Endothelial cell of umbilical vein (primary cell): ENCODE results near the gene TRPT1. TPM values are rescaled to one million over a fixed set of nuclear protein-coding genes. Genes with fewer than 3 reads are reported as not detected.

Experiments used
- BruUV-seq: library from RNA; stranded (reverse); fragments of 400-500 nt; replicated peaks from 2 replicates; lab custom pipeline; 2021; lab: Mats Ljungman, UMichigan
- CTCF ChIA-PET: fragments of 300-600, 350-600 bp; sonication (Branson Sonifier 250); formaldehyde crosslinking; loops from one replicate; lab custom pipeline; 2021; ENCODE audit warnings: antibody characterized with exemption, inconsistent platforms; lab: Charles Lee
- POLR2A ChIA-PET: fragments of 300-600, 350-600 bp; sonication (Branson Sonifier 250); formaldehyde crosslinking; loops from one replicate; lab custom pipeline; 2021; ENCODE audit warnings: antibody characterized with exemption, inconsistent platforms; lab: Charles Lee
- DNase-seq: peaks from one replicate; pipeline ENCODE4 v3.0.0-alpha.2; 2011; ENCODE audit warnings: low read depth, low spot score
- FAIRE-seq: peaks from 2 replicates; lab custom pipeline; 2011; peaks lifted over from hg19 to GRCh38; lab: Jason Lieb, UNC
- H2AFZ ChIP-seq: 2 replicates; pipeline ENCODE4 v1.6.0; 2012; ENCODE audit warnings: low read depth, low read length, control low read depth, inconsistent platforms
- H3K27ac ChIP-seq: 2 replicates; pipeline ENCODE4 v1.5.1; 2011; ENCODE audit warnings: low read depth, mild to moderate bottlenecking, control low read depth, low read length, moderate library complexity; ENCODE audit not compliant: insufficient read depth
- H3K27me3 ChIP-seq, 2 experiments: 2 replicates each; pipeline versions ENCODE4 v1.6.0 to v1.6.1; 2011; ENCODE audit warnings: low read length in 2 of 2, mixed read lengths in 1 of 2; ENCODE audit not compliant: control insufficient read depth in 2 of 2, insufficient read depth in 2 of 2
- H3K36me3 ChIP-seq, 2 experiments: 2 replicates in 1 of 2; 3 replicates in 1 of 2; pipeline ENCODE4 v1.5.1; 2011; ENCODE audit warnings: low read length in 2 of 2, mild to moderate bottlenecking in 1 of 2, moderate library complexity in 1 of 2; ENCODE audit not compliant: control insufficient read depth in 2 of 2, insufficient read depth in 2 of 2; ENCODE audit errors: extremely low read depth in 1 of 2
- H3K4me1 ChIP-seq: 3 replicates; pipeline ENCODE4 v1.5.1; 2011; ENCODE audit warnings: mild to moderate bottlenecking, low read length; ENCODE audit not compliant: control insufficient read depth, insufficient read depth; ENCODE audit errors: extremely low read depth
- H3K4me2 ChIP-seq: 2 replicates; pipeline ENCODE4 v1.6.1; 2011; ENCODE audit warnings: low read length, control low read depth, mixed read lengths; ENCODE audit not compliant: insufficient read depth
- H3K4me3 ChIP-seq, 3 experiments: fragments of 200-600 bp in 1 of 3; sonication (generic), shearing (Covaris generic) in 1 of 3; replicated peaks in 1 of 3; 2 replicates each; pipeline ENCODE4 v1.5.1; 2011 to 2016; ENCODE audit warnings: control low read depth in 3 of 3, low read length in 3 of 3, mild to moderate bottlenecking in 2 of 3, inconsistent platforms in 1 of 3, low read depth in 1 of 3, moderate library complexity in 1 of 3; ENCODE audit not compliant: insufficient read depth in 1 of 3
- H3K79me2 ChIP-seq: 2 replicates; pipeline ENCODE4 v1.6.0; 2012; ENCODE audit warnings: low read length, inconsistent platforms; ENCODE audit not compliant: control insufficient read depth, insufficient read depth
- H3K9ac ChIP-seq: replicated peaks from 2 replicates; pipeline ENCODE3; 2011; ENCODE audit warnings: low read length, control low read depth; ENCODE audit not compliant: insufficient read depth; ENCODE audit errors: extremely low read depth
- H3K9me1 ChIP-seq: replicated peaks from 3 replicates; pipeline ENCODE4 v1.6.0; 2011; ENCODE audit warnings: mild to moderate bottlenecking, low read length; ENCODE audit not compliant: control insufficient read depth, insufficient read depth; ENCODE audit errors: extremely low read depth
- H3K9me3 ChIP-seq: replicated peaks from 2 replicates; pipeline ENCODE4 v1.5.1; 2012; ENCODE audit warnings: low read length, inconsistent platforms; ENCODE audit not compliant: control insufficient read depth, insufficient read depth
- H4K20me1 ChIP-seq: replicated peaks from 2 replicates; pipeline ENCODE3; 2011; ENCODE audit warnings: mild to moderate bottlenecking, low read length; ENCODE audit not compliant: control insufficient read depth, insufficient read depth; ENCODE audit errors: extremely low read depth
- MAX ChIP-seq: IDR thresholded peaks from 2 replicates; pipeline ENCODE4 v1.6.1; 2011; ENCODE audit not compliant: insufficient read depth, insufficient read length
- POLR2A ChIP-seq: IDR thresholded peaks from 2 replicates; pipeline ENCODE4 v1.6.1; 2012; ENCODE audit warnings: low read depth, mild to moderate bottlenecking, control low read depth, low read length
- POLR2AphosphoS5 ChIP-seq: IDR thresholded peaks from 2 replicates; pipeline ENCODE4 v1.6.1; 2012; ENCODE audit warnings: low read depth, mild to moderate bottlenecking, control low read depth, low read length, moderate library complexity; ENCODE audit not compliant: insufficient read depth
- dilution Hi-C: fragments of 300-500 bp; cut with MboI; formaldehyde crosslinking; loops from one replicate; pipeline ENCODE4 v1.15.0; 2019; ENCODE audit warnings: low sequenced_read_pairs; ENCODE audit not compliant: extremely low pct_ligation_motif_present
- intact Hi-C: fragments of 100-400 bp; cut with micrococcal nuclease; formaldehyde crosslinking; loops from one replicate; pipeline ENCODE4 v1.10.0; 2022
- polyA plus RNA-seq, 4 experiments: library from polyadenylated mRNA; depleted of rRNA in 3 of 4; stranded (reverse) in 3 of 4; unstranded in 1 of 4; fragments of >200 nt; gene quantifications; 2 replicates each; pipeline versions ENCODE4 v1.2.1 to v1.2.3, GENCODE V29; 2011 to 2012; ENCODE audit warnings: missing spikeins in 1 of 4
- total RNA-seq: library from RNA; stranded (reverse); gene quantifications from 2 replicates; pipeline ENCODE4 v1.2.3, GENCODE V29; 2021
- TF ChIP-seq, protein P1 (sequence below), 2 donors: IDR thresholded peaks; 1 replicate in 1 of 2; 2 replicates in 1 of 2; pipeline ENCODE4 v1.5.1; 2011; ENCODE audit warnings: low read length in 2 of 2, mild to moderate bottlenecking in 2 of 2, moderate library complexity in 2 of 2, control low read depth in 1 of 2, inconsistent platforms in 1 of 2, low read depth in 1 of 2; ENCODE audit not compliant: insufficient read depth in 1 of 2; ENCODE audit errors: extremely low read depth in 1 of 2

The TRPT1 gene
- total and polyA plus RNA-seq, 2 donors (not counting 3 experiments of a cell fraction or from before 2014, with no cell fraction given), result 26.2 to 56.6 TPM

DNA sequence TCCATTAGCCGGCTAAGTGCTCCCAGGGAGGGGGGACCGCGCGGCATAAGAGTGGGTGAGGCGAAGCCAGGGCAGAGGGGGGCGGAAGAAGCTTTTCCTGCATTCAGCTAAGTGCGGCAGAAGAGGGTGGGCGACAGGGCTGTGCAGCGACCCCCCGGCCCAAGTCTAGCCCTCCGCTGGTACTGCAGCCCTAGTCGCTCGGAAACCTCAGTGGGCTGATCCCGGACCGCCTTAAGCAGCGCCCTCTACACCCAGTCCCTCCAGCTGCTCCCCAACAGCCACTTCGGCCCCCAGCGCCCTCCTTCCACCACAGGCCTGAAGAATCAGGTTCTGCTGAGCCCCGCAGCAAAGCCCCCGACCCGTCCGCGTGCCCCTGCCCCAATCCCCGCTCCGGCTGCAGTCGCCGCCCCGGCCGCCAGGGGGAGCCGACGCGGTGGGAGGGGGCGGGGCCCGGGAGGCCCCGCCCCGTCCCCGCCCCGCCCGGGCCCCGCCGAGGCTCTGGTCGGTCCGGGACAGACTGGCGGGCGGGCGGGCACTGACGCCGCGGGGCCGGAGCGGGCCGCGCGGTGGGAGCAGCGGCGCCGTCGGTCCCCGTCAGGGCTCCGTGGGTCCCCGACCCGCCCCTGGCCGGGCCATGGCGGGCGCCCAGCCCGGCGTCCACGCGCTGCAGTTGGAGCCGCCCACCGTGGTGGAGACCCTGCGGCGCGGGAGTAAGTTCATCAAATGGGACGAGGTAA is 25.2 kb upstream of the TRPT1 start, which contains the start of gene PLCB3:
Gene PLCB3, plus strand, starts transcription at position 515 of the 737 bp plus-strand sequence. Its CDS starts 120 bp downstream, at position 635.
- Histone ChIP-seq H3K27ac (peak within 1 kb of the TSS; percentile 49), H3K9me1 (no peaks in the 10 kb centered on the region), H3K4me2 (peak within 1 kb of the TSS; percentile 86), H4K20me1 (no peaks in the 10 kb centered on the region), H3K27me3 (no peaks in the 10 kb centered on the region), H2AFZ (peak within 1 kb of the TSS; percentile 81), H3K9ac (peak within 1 kb of the TSS; percentile 65), H3K79me2 (peaks cover 34% of the 10 kb centered on the region), H3K4me3 (peak within 1 kb of the TSS; percentile 80 to 93 (median 80)), H3K4me1 (peaks cover 30% of the 10 kb centered on the region), H3K36me3 (peaks cover 0 to 10% of the 10 kb centered on the region in 2 experiments), H3K9me3 (no peaks in the 10 kb centered on the region)
- ChIA-PET CTCF (interaction anchor here (1.8 to 4.7 kb wide), 6 partner anchors 13 to 104 kb away, joined by 7 to 60 read pairs (median 28); partner anchors contain the start of genes CATSPERZ and FERMT3), POLR2A (no interaction called here)
- FAIRE-seq, result peak; percentile 74
- BruUV-seq, result no TSS peak
- TF ChIP-seq POLR2AphosphoS5, result peak; percentile 87
- peak; percentile 79 for TF ChIP-seq POLR2A
- no peak for TF ChIP-seq MAX
- TF ChIP-seq, protein P1, sequence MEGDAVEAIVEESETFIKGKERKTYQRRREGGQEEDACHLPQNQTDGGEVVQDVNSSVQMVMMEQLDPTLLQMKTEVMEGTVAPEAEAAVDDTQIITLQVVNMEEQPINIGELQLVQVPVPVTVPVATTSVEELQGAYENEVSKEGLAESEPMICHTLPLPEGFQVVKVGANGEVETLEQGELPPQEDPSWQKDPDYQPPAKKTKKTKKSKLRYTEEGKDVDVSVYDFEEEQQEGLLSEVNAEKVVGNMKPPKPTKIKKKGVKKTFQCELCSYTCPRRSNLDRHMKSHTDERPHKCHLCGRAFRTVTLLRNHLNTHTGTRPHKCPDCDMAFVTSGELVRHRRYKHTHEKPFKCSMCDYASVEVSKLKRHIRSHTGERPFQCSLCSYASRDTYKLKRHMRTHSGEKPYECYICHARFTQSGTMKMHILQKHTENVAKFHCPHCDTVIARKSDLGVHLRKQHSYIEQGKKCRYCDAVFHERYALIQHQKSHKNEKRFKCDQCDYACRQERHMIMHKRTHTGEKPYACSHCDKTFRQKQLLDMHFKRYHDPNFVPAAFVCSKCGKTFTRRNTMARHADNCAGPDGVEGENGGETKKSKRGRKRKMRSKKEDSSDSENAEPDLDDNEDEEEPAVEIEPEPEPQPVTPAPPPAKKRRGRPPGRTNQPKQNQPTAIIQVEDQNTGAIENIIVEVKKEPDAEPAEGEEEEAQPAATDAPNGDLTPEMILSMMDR (IDR thresholded peaks at IDR 0.05; ENCODE audit: extremely low read depth in 1 of 2, insufficient read depth in 1 of 2, low read depth in 1 of 2, low read length in 2 of 2), result peak; percentile 64 to 82
- DNase-seq, result peak; percentile 40
- dilution Hi-C loops (no loop called here), intact Hi-C loops (loop anchor here (1.0 kb wide), 4 partner anchors 12 to 50 kb away; partner anchors contain the start of gene GPR137)
